SW480 (cell line): ENCODE results near the gene NPNT.
A peak's percentile ranks its signal among the peaks of the same experiment; 100 is the strongest.
"Not testable (repeated sequence)": the region's sequence is repeated elsewhere in the genome, so short reads cannot be mapped to it uniquely, and the experiment has no call there.

Source experiments
- DNase-seq: peaks from one replicate; pipeline ENCODE4 v3.0.0-alpha.2; 2016; ENCODE audit warnings: low spot score

NPNT gene, protein sequence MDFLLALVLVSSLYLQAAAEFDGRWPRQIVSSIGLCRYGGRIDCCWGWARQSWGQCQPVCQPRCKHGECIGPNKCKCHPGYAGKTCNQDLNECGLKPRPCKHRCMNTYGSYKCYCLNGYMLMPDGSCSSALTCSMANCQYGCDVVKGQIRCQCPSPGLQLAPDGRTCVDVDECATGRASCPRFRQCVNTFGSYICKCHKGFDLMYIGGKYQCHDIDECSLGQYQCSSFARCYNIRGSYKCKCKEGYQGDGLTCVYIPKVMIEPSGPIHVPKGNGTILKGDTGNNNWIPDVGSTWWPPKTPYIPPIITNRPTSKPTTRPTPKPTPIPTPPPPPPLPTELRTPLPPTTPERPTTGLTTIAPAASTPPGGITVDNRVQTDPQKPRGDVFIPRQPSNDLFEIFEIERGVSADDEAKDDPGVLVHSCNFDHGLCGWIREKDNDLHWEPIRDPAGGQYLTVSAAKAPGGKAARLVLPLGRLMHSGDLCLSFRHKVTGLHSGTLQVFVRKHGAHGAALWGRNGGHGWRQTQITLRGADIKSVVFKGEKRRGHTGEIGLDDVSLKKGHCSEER

DNA sequence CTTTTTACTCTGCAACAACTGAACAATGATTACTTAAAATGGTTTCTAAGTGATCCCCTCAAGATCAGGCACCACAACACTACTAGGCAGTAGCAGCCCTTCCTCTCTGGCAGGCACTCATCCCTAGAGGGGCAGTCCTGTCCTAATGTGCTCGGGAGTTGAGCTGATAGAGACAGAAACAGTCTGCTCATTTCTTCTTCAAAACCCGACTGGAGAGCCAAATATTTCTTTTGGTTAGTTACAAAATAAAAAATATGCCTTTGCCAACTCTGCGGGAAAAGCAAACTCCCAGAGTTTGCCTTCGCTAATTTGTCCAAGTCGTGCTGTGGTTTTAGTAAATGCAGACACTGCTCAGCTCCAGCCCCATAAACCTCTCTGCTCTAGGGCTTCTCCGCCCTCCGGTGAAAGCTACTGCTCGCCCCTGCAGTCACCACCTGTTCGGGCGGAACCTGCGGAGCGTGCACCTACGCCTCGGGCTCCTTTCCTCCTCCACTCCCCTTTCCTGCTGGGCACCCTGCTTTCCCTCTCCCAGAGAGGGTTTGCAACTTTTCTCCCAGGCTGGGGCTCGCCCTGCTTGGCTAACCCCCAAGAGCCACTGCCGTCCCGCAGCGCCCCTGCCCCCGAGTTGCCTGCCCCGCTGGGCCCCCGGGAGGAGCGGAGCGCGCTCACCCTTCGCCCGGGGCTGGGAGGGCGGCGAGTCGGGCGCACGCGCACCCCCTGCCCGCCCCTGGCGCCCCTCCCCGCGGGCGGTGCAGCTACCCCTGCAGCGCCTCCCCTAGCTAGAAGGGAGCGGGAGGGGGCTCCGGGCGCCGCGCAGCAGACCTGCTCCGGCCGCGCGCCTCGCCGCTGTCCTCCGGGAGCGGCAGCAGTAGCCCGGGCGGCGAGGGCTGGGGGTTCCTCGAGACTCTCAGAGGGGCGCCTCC lies at the start of gene NPNT:
Gene NPNT, plus strand, starts transcription at position 812 of the 923 bp plus-strand sequence. CDS start 182 bp downstream, outside the sequence.
- peak; percentile 66 for DNase-seq

DNA sequence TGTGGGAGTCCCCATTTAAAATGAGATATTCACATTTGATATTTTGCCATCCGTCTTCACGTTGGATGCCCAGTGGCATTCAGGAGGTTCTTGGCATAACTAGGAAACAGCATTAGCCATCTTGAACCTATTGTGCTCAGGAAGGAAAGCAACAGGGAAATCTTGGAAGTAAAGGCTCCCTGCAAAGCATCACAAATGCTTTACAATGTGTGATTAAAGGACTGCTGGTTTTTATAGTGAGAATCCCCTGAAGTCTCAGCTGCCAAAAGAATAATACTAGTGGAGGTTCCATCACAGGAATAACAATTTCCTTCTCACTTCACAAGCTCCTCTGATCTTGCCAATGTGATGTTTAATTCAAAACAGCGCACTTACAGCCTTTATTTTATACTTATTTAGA lies 49.7 kb upstream of the NPNT start:
- DNase-seq: no peak

DNA sequence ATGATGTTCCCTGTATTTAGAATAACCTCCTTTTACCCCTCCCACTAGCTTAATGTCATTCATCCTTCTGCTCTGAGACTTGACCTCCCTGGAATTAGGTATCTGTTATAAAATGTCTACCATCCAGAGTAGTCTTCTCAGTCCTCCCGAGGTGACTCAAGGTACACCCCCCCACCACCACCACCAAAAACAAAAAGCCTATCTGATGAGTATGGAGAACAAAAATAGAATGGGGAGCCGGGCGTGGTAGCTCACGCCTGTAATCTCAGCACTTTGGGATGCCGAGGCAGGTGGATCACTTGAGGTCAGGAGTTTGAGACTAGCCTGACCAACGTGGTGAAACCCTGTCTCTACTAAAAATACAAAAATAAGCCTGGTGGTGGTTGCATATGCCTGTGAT lies 46.9 kb upstream of the NPNT start:
- DNase-seq: not testable (repeated sequence)

DNA sequence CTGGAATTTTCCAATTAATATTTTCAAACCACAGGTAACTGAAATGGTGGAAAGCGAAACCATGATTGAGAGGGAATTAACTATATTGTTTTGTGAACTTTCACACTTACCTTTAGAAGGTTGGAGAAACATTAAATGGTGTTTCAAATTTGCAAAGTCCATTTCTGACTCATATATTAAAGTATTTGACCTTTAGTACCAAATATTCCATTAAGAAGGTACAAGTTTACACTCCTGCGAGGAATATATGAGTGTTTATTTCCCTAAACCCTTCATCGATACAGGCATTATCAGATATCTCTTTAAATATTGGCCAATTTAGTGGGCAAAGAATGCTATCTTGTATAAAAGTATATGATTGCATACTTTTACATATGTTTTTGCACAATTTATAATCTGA lies 44.1 kb upstream of the NPNT start:
- no peak for DNase-seq

DNA sequence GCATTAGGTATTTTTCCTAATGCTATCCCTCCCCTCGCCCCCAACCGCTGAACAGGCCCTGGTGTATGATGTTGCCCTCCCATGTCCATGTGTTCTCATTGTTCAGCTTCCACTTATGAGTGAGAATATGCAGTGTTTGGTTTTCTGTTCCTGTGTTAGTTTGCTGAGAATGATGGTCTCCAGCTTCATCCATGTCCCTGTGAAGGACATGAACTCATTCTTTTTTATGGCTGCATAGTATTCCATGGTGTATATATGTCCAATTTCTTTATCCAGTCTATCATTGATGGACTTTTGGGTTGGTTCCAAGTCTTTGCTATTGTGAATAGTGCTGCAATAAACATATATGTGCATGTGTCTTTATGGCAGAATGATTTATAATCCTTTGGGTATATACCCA lies 43.0 kb upstream of the NPNT start:
- not testable (repeated sequence) for DNase-seq

DNA sequence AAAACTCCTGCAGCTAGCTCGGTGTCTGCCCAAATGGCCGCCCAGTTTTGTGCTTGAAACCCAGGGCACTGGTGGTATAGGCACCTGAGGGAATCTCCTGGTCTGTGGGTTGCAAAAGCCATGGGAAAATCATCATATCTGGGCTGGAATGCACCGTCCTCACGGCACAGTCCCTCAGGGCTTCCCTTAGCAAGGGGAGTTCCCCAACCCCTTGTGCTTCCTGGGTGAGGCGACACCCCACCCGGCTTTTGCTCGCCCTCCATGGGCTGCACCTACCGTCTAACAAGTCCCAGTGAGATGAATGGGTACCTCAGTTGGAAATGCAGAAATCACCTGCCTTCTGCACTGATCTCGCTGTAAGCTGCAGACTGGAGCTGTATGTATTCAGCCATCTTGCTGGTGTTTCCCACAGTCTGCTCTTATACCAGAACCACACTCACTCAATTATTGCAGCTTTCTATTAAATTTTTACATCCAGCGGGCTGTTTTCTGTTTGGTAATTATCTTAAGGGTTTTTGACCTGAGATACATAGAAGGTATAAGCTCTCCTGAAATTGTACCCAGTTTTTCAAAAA lies 36.7 kb upstream of the NPNT start:
- DNase-seq: no peak

DNA sequence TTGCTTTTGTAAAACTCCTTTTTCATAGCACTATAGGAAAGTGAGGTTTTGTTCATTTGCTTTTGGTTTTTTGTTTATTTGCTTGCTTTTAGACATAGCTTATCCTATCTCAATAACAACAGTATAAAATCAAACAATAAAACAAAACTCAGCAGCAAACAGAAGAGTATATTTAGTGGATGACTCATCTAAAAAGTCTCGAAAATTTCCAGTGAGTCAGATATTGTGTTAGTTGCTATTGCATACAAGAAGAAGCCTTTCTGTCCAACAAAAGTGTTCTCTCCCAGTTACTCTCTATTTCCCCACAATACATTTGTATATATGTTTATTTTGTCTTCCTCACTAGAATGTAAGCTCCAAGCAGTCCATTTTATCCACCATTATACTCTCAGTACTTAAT lies 36.0 kb upstream of the NPNT start:
- no peak for DNase-seq

DNA sequence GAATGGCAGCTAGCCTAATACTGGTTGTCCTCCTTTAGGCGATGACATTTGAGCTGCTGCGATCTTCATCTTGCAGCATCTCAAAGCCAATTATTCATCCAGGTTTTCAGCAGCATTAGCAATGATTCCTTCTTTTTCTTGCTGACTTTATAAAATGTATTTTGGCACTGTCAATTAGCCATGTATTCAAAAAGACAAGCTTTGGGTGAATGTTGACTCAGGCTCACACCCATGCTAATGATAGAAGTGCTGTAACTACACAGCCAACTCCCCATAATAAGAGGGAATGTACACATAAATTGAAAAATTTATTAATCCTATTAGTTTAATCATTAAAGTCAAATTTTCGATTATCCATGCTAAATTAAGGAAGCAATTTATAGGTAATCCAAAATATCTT lies 24.3 kb upstream of the NPNT start:
- no peak for DNase-seq

DNA sequence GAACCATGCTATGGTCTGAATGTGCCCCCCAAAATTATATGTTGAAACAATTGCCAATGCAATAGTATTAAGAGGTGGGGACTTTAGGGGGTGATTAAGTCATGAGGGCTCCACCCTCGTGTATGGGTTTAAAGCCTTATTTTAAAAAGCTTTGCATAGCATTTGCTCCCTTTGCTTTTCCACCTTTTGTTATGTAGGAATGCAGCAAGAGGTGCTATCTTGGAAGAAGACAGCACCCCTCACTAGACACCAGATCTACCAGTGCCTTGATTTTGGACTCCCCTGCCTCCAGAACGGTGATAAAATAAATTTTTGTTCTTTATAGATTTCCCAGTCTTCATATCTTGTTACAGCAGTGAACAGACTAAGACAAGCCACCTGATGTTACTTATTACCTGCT lies 23.3 kb upstream of the NPNT start:
- no peak for DNase-seq

DNA sequence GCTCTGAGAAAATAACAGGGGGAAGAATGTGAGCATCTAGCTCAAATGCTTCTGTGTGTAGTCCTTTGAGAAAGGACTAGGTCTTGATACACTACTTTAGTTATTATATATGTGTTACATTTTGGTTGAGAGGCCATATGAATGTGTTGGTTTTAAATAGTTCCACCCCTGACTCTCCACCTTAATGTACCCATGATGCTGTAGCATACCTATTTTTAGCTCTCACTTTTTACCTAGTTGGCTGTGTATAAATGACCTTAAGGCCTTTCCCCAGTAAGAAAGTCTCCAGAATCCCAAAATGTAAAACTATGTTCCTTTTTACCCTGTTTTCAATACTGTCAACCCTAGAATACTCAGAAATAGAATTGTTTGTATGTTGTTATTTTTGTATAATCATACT lies 20.0 kb upstream of the NPNT start:
- no peak for DNase-seq

DNA sequence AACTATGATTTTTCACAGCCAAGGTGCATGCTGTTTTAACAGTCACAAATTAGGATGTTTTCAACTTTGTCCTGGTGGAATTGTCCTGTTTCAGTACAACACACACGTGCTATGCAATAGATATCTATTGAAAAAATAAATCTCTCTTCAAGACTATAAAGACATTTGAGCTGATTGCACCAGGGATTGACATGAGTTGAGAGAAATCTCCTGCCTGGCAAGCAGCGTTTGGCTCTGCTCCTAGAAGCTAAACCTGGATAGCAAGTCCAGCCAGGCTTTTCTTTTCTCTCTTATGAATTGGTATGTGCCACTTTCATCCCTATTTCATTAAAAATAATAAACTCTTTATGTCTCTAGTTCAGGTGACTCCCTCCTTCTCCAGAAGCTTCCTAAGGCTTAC lies 16.6 kb upstream of the NPNT start:
- DNase-seq: no peak

DNA sequence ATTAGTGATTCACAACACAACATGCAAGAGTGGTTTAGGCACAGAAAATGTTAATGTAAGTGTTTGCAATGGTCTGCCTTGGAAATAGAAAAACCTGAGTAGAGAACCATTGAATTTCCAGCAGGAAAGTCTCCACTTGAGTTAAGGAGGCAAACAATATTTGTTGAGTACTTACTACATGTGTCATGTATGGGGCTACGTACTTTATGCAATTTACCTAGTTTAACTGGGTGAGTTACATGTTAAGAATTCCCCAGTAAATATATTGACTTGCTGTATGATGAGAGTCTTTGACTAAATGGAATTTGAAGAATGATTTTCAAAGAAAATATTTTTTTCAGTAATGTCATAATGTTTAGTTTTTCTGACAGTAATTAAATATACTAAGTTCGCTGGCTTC lies 7.8 kb upstream of the NPNT start:
- no peak for DNase-seq

DNA sequence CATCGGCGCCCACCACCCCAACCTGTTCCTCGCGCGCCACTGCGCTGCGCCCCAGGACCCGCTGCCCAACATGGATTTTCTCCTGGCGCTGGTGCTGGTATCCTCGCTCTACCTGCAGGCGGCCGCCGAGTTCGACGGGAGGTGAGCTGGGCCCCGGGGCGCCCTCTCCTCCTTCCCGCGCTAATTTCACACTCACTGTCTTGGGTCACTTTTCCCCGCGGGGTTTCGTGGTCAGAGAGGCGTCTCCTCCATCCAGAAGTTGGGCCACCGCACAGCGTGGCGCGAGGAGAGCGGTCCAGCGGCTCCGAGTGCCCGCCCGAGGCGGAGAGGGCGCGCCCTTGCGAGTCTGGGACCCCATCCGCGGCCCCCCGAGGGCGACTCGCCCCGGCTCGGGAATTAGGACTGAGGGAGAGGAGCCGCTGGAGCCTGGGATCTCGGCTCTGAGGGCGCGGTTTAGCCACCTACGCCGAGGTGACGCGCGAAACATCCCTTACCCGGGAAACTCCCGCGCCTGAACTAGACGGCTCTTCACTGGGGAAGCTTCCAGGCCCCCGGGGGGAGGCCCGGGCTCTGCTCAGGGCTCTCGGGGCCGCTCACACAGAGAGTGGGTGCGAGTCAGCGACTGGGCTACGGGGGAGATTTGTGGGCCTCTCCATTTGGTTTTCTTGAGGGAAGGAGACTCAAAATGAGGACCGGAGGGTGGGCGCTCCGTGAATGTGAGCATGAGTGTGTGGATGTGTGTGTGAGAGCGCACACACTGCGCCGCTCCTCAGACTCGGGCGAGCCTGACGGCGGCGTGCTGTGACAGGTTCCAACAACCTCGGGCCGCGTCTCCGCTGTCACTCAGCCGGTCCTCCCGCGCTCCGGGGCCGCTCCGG lies 551 bp downstream of the NPNT start:
- DNase-seq: peak; percentile 23

DNA sequence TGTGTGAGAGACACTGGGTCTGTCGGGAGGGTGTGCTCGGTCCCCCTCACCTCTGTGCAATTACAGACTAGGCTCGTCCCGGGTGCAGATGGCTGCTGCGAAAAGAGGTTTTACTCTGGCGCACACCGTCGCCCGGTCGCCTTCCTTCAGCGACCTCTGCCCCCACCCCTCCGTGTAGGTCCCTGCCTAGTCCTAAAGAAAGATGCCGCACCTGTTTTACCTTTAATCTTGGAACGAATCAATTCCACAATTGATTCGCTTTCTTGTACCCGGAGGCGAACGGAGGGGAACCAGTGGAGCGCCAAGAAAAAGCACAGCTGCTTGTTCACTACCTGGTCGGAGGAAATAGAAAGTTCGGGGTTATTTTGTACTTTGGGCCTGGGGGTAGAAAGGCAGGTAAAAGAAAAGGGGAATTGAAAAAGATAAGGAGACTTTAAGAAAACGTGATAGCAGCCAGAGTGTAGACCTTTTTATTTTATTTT lies 1.2 kb downstream of the NPNT start:
- DNase-seq: no peak

DNA sequence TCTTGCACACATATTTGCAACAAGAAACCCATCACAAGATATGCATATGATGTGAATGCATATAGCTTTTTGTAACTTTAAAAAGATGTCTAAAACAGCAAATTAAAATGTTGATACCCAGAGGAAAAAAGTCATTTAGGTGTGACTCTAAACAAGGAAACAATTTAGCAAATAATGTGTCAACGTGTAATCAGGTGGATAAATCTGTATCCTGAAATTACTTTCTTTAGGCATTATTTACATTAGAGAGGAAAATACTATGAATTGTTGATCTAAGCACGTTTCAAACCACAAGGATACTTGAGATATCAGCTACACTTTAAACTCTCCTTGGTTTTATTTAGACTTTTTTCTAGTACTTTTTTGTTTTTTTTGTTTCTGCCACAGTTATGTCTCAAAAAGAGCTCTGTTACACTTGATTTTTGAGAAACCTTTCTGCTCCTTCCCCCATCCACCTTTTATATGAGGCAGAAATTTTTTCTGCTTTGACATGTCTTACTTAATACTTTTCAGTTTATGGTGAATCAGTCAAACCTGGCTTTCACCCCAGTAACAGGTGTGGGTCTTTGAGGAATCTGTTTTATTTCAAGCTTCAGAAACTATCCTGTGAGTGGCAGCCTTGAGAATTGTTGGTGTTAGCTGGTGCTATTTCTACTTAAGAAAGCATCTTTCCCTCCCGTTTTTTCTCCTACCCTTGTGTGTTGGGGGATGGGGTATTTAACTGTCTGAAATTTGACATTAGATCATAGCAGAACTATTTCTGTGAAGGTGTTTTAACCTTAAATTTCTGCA lies 1.9 kb downstream of the NPNT start:
- DNase-seq: no peak

DNA sequence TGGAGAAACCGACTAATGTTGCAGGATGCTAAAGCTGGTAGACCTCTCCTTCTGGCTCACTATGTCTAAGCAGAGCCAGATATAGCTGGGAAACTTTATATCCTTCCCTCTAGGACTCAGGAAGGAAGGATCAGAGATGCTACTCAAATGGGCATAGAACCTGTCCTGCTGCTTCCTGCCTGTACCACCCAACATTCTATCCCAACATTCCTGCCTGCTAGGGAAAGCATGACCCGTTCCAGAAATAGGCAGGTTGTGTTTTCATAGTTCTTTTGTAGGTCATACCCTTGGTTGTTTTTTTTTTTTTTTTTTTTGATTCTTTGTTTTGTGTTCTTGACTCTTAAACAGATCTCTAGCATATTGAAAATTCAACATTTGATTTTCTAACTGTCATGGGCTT lies 5.3 kb downstream of the NPNT start:
- DNase-seq: no peak

DNA sequence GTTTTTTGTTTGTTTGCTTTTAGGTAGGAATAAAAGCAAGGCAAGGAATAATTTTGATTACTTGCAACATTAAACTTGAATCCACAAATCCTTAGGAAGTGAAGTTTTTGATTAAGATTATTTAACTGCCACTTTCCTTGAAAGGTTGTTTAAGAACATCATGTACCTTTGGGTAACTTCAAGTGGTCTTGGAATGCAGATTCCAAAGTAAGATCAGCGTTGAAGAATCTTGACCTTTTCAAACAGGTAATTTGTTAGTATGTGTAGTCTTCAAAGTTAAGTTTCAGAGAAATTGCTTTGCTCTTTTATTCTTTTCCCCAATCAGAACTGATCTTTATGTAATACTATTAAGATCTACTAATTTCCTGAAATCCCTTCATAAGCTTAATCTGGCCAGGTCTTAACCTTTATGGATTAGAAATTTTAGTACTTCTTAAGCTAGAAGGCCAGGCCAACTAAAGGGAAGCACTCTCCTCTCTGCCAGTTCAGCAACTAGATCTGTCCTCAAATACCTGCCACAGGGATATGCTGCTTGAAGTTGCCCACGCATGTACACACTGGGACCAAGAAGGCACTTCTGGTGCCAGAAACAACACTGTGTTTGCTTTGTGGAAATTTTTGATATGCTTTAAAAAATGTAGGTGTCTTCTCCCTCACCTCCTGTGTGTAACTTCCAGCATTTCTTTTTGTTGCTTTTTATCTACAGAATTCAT lies 7.4 kb downstream of the NPNT start:
- no peak for DNase-seq

DNA sequence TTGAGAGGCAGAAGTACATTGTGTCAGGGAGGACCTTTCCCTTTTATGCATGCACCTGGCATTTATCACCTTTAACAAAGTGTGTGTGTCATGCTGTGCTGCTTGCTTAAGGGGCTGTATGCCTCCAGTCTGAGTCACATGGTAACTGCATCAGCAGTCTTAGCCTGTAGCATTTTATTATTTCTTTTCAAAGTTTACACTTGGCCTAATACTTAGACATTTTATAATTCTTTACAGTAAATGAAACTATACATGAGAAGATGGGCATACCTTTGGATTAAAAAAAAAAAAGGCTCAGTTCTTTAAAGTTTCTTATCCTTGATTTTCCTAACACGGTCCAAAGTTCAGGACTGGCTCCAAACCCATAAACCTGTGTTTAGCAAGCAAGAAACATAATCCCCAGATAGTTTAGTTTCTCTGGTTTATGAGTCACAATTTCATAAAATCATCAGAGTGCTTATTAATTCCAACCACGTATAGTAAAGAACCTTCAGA lies 14.6 kb downstream of the NPNT start:
- DNase-seq: peak; percentile 29

DNA sequence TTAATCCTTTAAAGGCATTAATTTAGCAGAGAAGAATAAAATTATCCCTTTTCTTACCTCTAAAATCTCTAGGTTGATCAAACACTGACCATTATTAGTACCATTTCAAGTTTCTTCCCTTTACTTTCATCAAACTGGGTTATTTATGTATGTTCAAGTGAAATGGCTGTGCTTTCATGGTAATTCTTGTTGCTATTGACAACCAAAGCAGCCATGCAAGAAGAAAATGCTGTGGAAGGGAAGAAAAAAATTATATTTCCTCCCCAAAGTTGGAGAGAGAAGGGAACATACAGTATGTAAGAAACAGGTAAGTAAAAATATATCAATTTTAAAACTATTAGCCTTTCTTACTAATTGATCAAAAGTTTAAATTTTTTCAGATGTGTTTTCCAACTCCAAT lies 16.2 kb downstream of the NPNT start:
- no peak for DNase-seq

DNA sequence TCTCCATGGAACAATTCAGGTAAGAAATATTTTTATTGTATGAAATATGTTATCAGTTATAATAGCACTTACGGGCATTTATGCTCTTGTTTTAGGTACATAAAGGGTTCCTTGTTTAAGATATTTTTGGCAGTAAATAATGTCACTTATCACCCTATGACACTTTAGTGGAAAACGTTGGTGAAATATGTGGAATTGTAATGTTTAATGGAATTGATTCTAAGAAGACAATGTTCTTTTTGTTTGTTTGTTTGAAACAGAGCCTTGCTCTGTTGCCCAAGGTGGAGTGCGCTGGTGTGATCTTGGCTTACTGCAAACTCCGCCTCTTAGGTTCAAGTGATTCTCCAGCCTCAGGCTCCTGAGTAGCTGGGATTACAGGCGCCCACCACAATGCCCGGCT lies 17.4 kb downstream of the NPNT start:
- DNase-seq: no peak
